ENCODE data around the gene TIMP1.
A peak's percentile ranks its signal among the peaks of the same experiment; 100 is the strongest.

Gene TIMP1

GRCh38 chrX:47608130-47608810 lies 26.0 kb downstream of the TIMP1 start:
- no peak for DNase-seq

GRCh38 chrX:47610511-47610910 lies 28.3 kb downstream of the TIMP1 start:
- no peak for DNase-seq

GRCh38 chrX:47611489-47611888 lies 29.3 kb downstream of the TIMP1 start:
- DNase-seq: no peak

GRCh38 chrX:47611926-47612325 lies 29.7 kb downstream of the TIMP1 start:
- DNase-seq: no peak

GRCh38 chrX:47612418-47612817 lies 30.2 kb downstream of the TIMP1 start:
- no peak for DNase-seq

- no peak for DNase-seq
Measured at GRCh38 chrX:47613082-47613481, 30.8 kb downstream of the TIMP1 start.

- DNase-seq: no peak
Measured at GRCh38 chrX:47614618-47615017, 32.4 kb downstream of the TIMP1 start.

GRCh38 chrX:47618923-47619485 lies 36.8 kb downstream of the TIMP1 start:
- DNase-seq: no peak

- DNase-seq: peak; percentile 55
Measured at GRCh38 chrX:47619486-47620302, 37.5 kb downstream of the TIMP1 start, which contains the start of gene SYN1. SYN1 (minus strand) TSS chrX:47619857; CDS start chrX:47619728, 129 bp downstream.

GRCh38 chrX:47620303-47620685 lies 38.1 kb downstream of the TIMP1 start:
- DNase-seq: no peak

- DNase-seq: no peak
Measured at GRCh38 chrX:47621851-47622250, 39.6 kb downstream of the TIMP1 start.

- DNase-seq: peak; percentile 69
Measured at GRCh38 chrX:47623540-47624027, 41.3 kb downstream of the TIMP1 start.

- DNase-seq: no peak
Measured at GRCh38 chrX:47625365-47625764, 43.1 kb downstream of the TIMP1 start.

GRCh38 chrX:47628982-47629381 lies 46.7 kb downstream of the TIMP1 start:
- DNase-seq: no peak

- no peak for DNase-seq
Measured at GRCh38 chrX:47629419-47630200, 47.4 kb downstream of the TIMP1 start, which contains the start of gene CFP. CFP (minus strand) TSS chrX:47629930; CDS start chrX:47629844, 86 bp downstream.

GRCh38 chrX:47631676-47632075 lies 49.4 kb downstream of the TIMP1 start:
- no peak for DNase-seq

GRCh38 chrX:47632666-47633065 lies 50.4 kb downstream of the TIMP1 start:
- no peak for DNase-seq

GRCh38 chrX:47633689-47634590 lies 51.7 kb downstream of the TIMP1 start:
- no peak for DNase-seq

GRCh38 chrX:47634871-47635575 lies 52.8 kb downstream of the TIMP1 start:
- no peak for DNase-seq

All from DMS153 (cell line).